ENCODE measurements around the gene RPE65. TPM values are rescaled to one million over a fixed set of nuclear protein-coding genes. Genes with fewer than 3 reads are reported as not detected.
"Not testable (repeated sequence)": the region's sequence is repeated elsewhere in the genome, so short reads cannot be mapped to it uniquely, and the experiment has no call there.

The RPE65 gene
- total and polyA plus RNA-seq, 7 donors: not detected

DNA sequence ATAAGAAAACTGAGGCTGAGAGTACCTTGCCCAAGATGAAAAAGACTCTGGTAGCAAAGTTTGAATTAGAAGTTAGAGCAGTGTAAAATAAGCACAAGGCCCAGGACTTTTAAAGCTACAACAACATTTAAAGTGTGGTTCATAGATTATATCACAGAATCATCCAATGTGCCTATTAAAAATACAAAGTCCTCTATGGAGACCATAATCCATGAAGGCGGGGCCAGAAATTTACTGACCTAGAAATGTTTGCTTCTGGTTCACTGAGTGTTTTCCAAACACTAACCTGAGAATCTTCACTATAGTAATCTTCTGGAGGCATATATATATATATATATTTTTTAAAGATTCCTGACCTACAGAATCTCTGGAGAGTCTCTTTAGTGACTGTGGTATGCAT lies 34.9 kb upstream of the RPE65 start:
- 93 to 100% (median 97%) methylated on average over 1 of the region's 1 CpG for WGBS, 3 donors
- Histone ChIP-seq H3K4me3 (no peak overlapping the region), H3K27me3 (ENCODE audit: insufficient read depth in 3 of 3, low read length in 2 of 3) (no peaks in the 10 kb centered on the region), H3K9me3 (no peaks in the 10 kb centered on the region), H3K36me3 (ENCODE audit: insufficient read depth in 1 of 2, low read depth in 1 of 2) (no peaks in the 10 kb centered on the region), H3K27ac (no peak overlapping the region), H3K4me1 (no peaks in the 10 kb centered on the region)
- no peak for ATAC-seq
- no peak for DNase-seq
- TF ChIP-seq CTCF (IDR thresholded peaks at IDR 0.05): no peak
- intact Hi-C loops (cut with DNase I): no loop called here

DNA sequence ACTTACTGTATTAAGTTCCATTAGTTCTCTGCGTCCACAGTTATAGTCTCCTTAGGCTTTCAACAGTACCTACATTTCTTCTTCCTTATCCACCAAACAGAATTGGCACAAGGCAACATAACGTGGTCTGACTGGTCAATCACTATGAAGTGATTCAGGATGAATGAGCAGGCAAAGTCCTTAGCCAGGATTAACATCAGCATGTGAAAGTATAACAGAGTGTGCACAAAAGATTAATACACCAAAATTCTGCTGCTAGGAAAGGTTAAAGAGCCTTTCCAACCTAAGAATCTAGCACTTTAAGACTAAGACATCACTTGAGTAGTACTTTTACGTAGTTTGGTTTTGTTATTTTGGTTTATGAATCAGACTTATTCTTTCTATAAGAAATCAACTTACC lies 31.3 kb upstream of the RPE65 start:
- ATAC-seq (no peak), DNase-seq (no peak)
- TF ChIP-seq CTCF (IDR thresholded peaks at IDR 0.05): no peak
- no peaks in the 10 kb centered on the region for H3K27me3 ChIP-seq (ENCODE audit: insufficient read depth in 3 of 3, low read length in 2 of 3)
- H3K27ac ChIP-seq: no peak overlapping the region
- no peaks in the 10 kb centered on the region for H3K4me1 ChIP-seq
- no peak overlapping the region for H3K4me3 ChIP-seq
- intact Hi-C loops (cut with DNase I): no loop called here
- no peaks in the 10 kb centered on the region for H3K36me3 ChIP-seq (ENCODE audit: insufficient read depth in 1 of 2, low read depth in 1 of 2)
- no peaks in the 10 kb centered on the region for H3K9me3 ChIP-seq
- 95 to 96% (median 96%) methylated on average over 3 of the region's 3 CpGs for WGBS, 3 donors

GRCh38 chr1:68479501-68479900 lies 29.7 kb upstream of the RPE65 start:
- ATAC-seq (no peak), DNase-seq (no peak)
- TF ChIP-seq CTCF (IDR thresholded peaks at IDR 0.05): no peak
- H3K27ac ChIP-seq: no peak overlapping the region
- no peaks in the 10 kb centered on the region for H3K36me3 ChIP-seq (ENCODE audit: insufficient read depth in 1 of 2, low read depth in 1 of 2)
- H3K4me1 ChIP-seq: no peaks in the 10 kb centered on the region
- H3K27me3 ChIP-seq (ENCODE audit: insufficient read depth in 3 of 3, low read length in 2 of 3): no peaks in the 10 kb centered on the region
- 94 to 100% (median 100%) methylated on average over 2 of the region's 2 CpGs for WGBS, 3 donors
- H3K4me3 ChIP-seq: no peak overlapping the region
- intact Hi-C loops (cut with DNase I): no loop called here
- H3K9me3 ChIP-seq: no peaks in the 10 kb centered on the region

DNA sequence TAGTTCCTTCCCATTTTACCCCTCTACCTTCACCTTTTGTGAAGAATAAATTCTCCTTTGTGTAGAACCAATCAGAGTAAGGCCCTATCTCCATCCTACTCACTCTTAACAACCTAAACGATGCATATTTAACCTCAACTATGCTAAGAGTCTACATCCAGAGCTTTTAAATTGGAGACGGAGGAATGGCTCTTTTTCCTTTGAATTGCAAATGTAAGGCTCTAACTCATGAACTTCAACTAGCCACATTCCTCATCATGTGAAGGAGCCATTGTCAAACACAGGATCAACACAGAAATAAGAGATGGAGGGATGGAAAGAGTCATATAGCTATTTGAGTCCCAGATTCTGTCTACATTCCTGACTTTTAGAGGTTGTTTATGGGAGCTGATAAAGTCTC lies 28.9 kb upstream of the RPE65 start:
- WGBS, 3 donors: 93 to 95% (median 93%) methylated on average over 2 of the region's 2 CpGs
- no peak overlapping the region for H3K27ac ChIP-seq
- no peak for DNase-seq
- no peaks in the 10 kb centered on the region for H3K9me3 ChIP-seq
- H3K27me3 ChIP-seq (ENCODE audit: insufficient read depth in 3 of 3, low read length in 2 of 3): no peaks in the 10 kb centered on the region
- no peak for TF ChIP-seq CTCF (IDR thresholded peaks at IDR 0.05)
- no peaks in the 10 kb centered on the region for H3K36me3 ChIP-seq (ENCODE audit: insufficient read depth in 1 of 2, low read depth in 1 of 2)
- H3K4me3 ChIP-seq: no peak overlapping the region
- no peak for ATAC-seq
- no peaks in the 10 kb centered on the region for H3K4me1 ChIP-seq
- intact Hi-C loops (cut with DNase I): no loop called here

DNA sequence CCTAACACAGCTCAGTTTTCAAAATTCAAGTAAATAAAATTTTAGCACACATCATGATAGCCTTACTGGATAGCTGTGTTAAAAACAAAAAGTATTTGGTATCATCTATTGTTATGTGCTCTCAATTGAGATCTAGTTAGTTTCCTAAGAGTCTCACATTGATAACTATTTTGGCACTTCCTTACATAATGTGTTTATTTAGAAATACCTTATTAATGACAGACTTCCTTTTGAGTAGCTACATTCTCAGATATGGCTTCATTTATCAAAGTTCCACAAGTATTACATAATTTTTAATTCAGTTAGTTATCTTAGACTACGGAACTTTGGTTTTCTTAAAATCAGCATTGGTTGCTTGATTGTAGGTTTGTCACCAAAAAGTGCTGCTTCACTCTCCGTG lies 26.9 kb upstream of the RPE65 start:
- H3K4me1 ChIP-seq; H3K27ac ChIP-seq; H3K36me3 ChIP-seq (ENCODE audit: insufficient read depth in 1 of 2, low read depth in 1 of 2); H3K27me3 ChIP-seq (ENCODE audit: insufficient read depth in 3 of 3, low read length in 2 of 3); ATAC-seq; H3K4me3 ChIP-seq; H3K9me3 ChIP-seq; intact Hi-C loops (cut with DNase I); DNase-seq: not testable (repeated sequence)
- WGBS, 3 donors: 87 to 88% (median 88%) methylated on average over 2 of the region's 2 CpGs

Data from psoas muscle (tissue), 8 donors.